ENCODE measurements around the gene CCKAR.

CCKAR gene

GRCh38 chr4:26482508-26483462, 7.5 kb downstream of the CCKAR start:
- no peak overlapping the region for H3K4me3 ChIP-seq (replicated peaks; ENCODE audit: low read depth, low read length)
- TF ChIP-seq, protein P1, sequence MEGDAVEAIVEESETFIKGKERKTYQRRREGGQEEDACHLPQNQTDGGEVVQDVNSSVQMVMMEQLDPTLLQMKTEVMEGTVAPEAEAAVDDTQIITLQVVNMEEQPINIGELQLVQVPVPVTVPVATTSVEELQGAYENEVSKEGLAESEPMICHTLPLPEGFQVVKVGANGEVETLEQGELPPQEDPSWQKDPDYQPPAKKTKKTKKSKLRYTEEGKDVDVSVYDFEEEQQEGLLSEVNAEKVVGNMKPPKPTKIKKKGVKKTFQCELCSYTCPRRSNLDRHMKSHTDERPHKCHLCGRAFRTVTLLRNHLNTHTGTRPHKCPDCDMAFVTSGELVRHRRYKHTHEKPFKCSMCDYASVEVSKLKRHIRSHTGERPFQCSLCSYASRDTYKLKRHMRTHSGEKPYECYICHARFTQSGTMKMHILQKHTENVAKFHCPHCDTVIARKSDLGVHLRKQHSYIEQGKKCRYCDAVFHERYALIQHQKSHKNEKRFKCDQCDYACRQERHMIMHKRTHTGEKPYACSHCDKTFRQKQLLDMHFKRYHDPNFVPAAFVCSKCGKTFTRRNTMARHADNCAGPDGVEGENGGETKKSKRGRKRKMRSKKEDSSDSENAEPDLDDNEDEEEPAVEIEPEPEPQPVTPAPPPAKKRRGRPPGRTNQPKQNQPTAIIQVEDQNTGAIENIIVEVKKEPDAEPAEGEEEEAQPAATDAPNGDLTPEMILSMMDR (IDR thresholded peaks at IDR 0.05; ENCODE audit: low read depth, low read length, missing control alignments), result no peak
- no peak for DNase-seq (ENCODE audit: extremely low read depth, low read depth)

DNA sequence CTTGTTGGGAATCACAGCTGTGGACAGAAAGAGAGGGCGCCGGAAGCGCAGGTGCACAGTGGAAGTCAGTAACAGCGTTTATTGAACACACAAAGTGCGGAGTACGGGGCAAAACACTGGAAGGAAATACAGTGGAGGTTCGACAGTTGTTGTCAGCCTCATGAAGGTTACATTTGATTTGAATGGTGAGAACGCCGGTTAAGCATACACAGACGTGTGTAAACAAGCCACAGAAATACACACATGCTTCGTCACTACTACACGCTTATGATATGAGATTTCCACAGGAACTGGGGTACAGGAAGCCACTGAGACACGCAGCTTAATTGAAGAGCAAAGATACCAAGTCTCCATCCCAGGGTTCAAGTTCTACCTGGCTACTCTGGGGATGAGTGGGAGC, 12.0 kb downstream of the CCKAR start:
- TF ChIP-seq, protein P1 (IDR thresholded peaks at IDR 0.05; ENCODE audit: low read depth, low read length, missing control alignments), result no peak

GRCh38 chr4:26476545-26476944, 13.7 kb downstream of the CCKAR start:
- H3K4me3 ChIP-seq (replicated peaks; ENCODE audit: low read depth, low read length), result no peak overlapping the region
- no peak for DNase-seq (ENCODE audit: extremely low read depth, low read depth)
- TF ChIP-seq, protein P1 (IDR thresholded peaks at IDR 0.05; ENCODE audit: low read depth, low read length, missing control alignments), result no peak

More for the DNA sequence above, 12.0 kb downstream of the CCKAR start:
- no peak for DNase-seq (ENCODE audit: extremely low read depth, low read depth)
- H3K4me3 ChIP-seq (replicated peaks; ENCODE audit: low read depth, low read length), result no peak overlapping the region

- TF ChIP-seq, protein P1 (IDR thresholded peaks at IDR 0.05; ENCODE audit: low read depth, low read length, missing control alignments), result no peak
- DNase-seq (ENCODE audit: extremely low read depth, low read depth), result no peak
- no peak overlapping the region for H3K4me3 ChIP-seq (replicated peaks; ENCODE audit: low read depth, low read length)
Observed at GRCh38 chr4:26475716-26476115, 14.6 kb downstream of the CCKAR start.

DNA sequence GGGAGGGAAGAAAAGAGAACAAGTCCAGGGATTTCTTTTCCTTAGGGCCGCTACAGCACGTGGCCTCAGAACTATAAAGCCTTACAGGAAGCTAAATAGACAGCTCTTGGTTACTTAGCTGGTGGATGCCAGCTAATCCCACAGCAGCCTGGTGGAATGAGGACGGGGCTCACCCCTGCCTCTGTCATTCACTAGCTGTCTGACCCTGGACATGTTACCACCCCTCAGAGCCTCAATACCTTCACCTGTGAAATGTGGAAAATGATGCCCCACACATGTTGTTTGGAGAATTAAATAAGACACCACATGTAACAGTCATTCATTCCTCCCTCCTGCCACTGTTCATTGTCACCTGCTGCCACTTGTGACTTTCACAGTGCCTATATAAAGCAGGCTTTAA, 15.7 kb downstream of the CCKAR start:
- TF ChIP-seq, protein P1 (IDR thresholded peaks at IDR 0.05; ENCODE audit: low read depth, low read length, missing control alignments), result no peak
- H3K4me3 ChIP-seq (replicated peaks; ENCODE audit: low read depth, low read length), result no peak overlapping the region
- no peak for DNase-seq (ENCODE audit: extremely low read depth, low read depth)

DNA sequence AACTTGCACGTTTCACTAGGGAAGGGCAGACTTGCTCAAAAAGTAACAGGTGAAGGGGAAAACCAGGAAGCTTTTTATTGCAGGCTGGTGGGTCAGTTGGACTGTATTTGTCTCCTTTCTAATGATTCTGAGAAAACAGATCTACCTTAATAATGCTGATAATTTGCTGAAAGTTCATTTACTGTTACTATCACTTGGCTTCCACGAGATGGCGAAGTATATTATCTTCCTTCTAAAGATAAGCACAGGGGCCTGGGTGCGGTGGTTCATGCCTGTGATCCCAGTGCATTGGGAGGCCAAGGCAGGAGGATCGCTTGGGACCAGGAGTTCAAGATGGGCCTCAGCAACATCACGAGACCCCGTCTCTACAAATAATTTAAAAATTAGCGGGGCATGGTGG, 16.4 kb downstream of the CCKAR start:
- no peak overlapping the region for H3K4me3 ChIP-seq (replicated peaks; ENCODE audit: low read depth, low read length)
- DNase-seq (ENCODE audit: extremely low read depth, low read depth), result no peak
- TF ChIP-seq, protein P1 (IDR thresholded peaks at IDR 0.05; ENCODE audit: low read depth, low read length, missing control alignments), result no peak

Measured in HFF-Myc (cell line).